HepG2 (cell line): Measurements from ENCODE around the gene HNF1B. TPM values are rescaled to one million over a fixed set of nuclear protein-coding genes. Genes with fewer than 3 reads are reported as not detected.

Source experiments
- CHD4 ChIP-seq: fragments of 200-600 bp; sonication (generic); IDR thresholded peaks from 2 replicates; pipeline ENCODE4 v1.7.0; 2017; ENCODE audit warnings: mild to moderate bottlenecking, low read length, borderline replicate concordance
- KLF13 ChIP-seq: sonication (generic); formaldehyde crosslinking; IDR thresholded peaks from 2 replicates; pipeline ENCODE4 v1.4.0; 2020; ENCODE audit warnings: mild to moderate bottlenecking, missing genetic modification reagents
- MEIS2 ChIP-seq: sonication (generic); formaldehyde crosslinking; IDR thresholded peaks from 2 replicates; pipeline ENCODE4 v1.9.0; 2021; ENCODE audit warnings: mild to moderate bottlenecking, missing genetic modification reagents
- NR2F1 ChIP-seq, 2 experiments: fragments of 450-650 bp in 1 of 2; formaldehyde crosslinking in 1 of 2; IDR thresholded peaks; 2 replicates each; pipeline versions ENCODE4 v1.5.0 to v1.6.1; 2016 to 2020; ENCODE audit warnings: mild to moderate bottlenecking in 1 of 2, missing compliant biosample characterization in 1 of 2, missing genetic modification reagents in 1 of 2, moderate library complexity in 1 of 2
- POGZ ChIP-seq: sonication (generic); formaldehyde crosslinking; IDR thresholded peaks from 2 replicates; pipeline ENCODE4 v1.4.0; 2020; ENCODE audit warnings: mild to moderate bottlenecking, missing genetic modification reagents
- POLR2AphosphoS2 ChIP-seq: IDR thresholded peaks from 2 replicates; pipeline ENCODE4 v1.6.1; 2011; ENCODE audit warnings: low read depth, low read length, improper control_type of control experiment
- RFX1 ChIP-seq: fragments of 450-650 bp; IDR thresholded peaks from 2 replicates; pipeline ENCODE4 v1.6.1; 2017
- RXRB ChIP-seq: IDR thresholded peaks from 2 replicates; pipeline ENCODE4 v1.6.1; 2016; ENCODE audit warnings: borderline replicate concordance, missing genetic modification reagents, missing compliant biosample characterization
- SMARCE1 ChIP-seq: fragments of 450-650 bp; IDR thresholded peaks from 2 replicates; pipeline ENCODE4 v1.6.1; 2017; ENCODE audit warnings: borderline replicate concordance
- SRSF4 ChIP-seq: fragments of 200-400 bp; formaldehyde crosslinking; IDR thresholded peaks from one replicate; pipeline ENCODE4 v1.6.1; 2018; ENCODE audit warnings: mild to moderate bottlenecking, low read depth, low read length, moderate library complexity; ENCODE audit not compliant: poor library complexity, severe bottlenecking
- ZBTB42 ChIP-seq: sonication (generic); formaldehyde crosslinking; IDR thresholded peaks from 2 replicates; pipeline ENCODE4 v1.5.0; 2020; ENCODE audit warnings: mild to moderate bottlenecking, missing genetic modification reagents
- ZFP37 ChIP-seq: sonication (generic); formaldehyde crosslinking; IDR thresholded peaks from 2 replicates; pipeline ENCODE4 v1.4.0; 2020; ENCODE audit warnings: missing genetic modification reagents, borderline replicate concordance
- ZMYM3 ChIP-seq: sonication (generic); formaldehyde crosslinking; IDR thresholded peaks from 2 replicates; pipeline ENCODE4 v1.5.1; 2020; ENCODE audit warnings: mild to moderate bottlenecking, missing genetic modification reagents
- ZNF124 ChIP-seq: sonication (generic); formaldehyde crosslinking; IDR thresholded peaks from 2 replicates; pipeline ENCODE4 v1.4.0; 2020; ENCODE audit warnings: missing genetic modification reagents
- ZNF136 ChIP-seq: sonication (generic); formaldehyde crosslinking; IDR thresholded peaks from 2 replicates; pipeline ENCODE4 v1.8.1; 2022; ENCODE audit warnings: low read depth, mild to moderate bottlenecking, moderate library complexity, missing genetic modification reagents
- ZNF282 ChIP-seq: fragments of 450-650 bp; IDR thresholded peaks from 2 replicates; pipeline ENCODE4 v1.6.1; 2018; ENCODE audit not compliant: partially characterized antibody
- ZNF331 ChIP-seq: sonication (generic); formaldehyde crosslinking; IDR thresholded peaks from 2 replicates; pipeline ENCODE4 v1.4.0; 2020; ENCODE audit warnings: missing genetic modification reagents
- ZNF44 ChIP-seq: sonication (generic); formaldehyde crosslinking; IDR thresholded peaks from 2 replicates; pipeline ENCODE4 v1.5.1; 2020; ENCODE audit warnings: mild to moderate bottlenecking, missing genetic modification reagents
- ZNF570 ChIP-seq: sonication (generic); formaldehyde crosslinking; IDR thresholded peaks from 2 replicates; pipeline ENCODE4 v1.4.0; 2020; ENCODE audit warnings: mild to moderate bottlenecking, missing genetic modification reagents, borderline replicate concordance
- ZNF746 ChIP-seq: sonication (generic); formaldehyde crosslinking; IDR thresholded peaks from 2 replicates; pipeline ENCODE4 v1.8.0; 2022; ENCODE audit warnings: mild to moderate bottlenecking, missing genetic modification reagents
- ZSCAN30 ChIP-seq: sonication (generic); formaldehyde crosslinking; IDR thresholded peaks from 2 replicates; pipeline ENCODE4 v1.5.0; 2020; ENCODE audit warnings: mild to moderate bottlenecking, missing genetic modification reagents
- polyA plus RNA-seq, 8 experiments: library from polyadenylated mRNA; depleted of rRNA in 3 of 8; stranded (reverse) in 7 of 8; unstranded in 1 of 8; fragments of >200 nt; fragmentation: Illumina TruSeq in 4 of 8; extraction: Trizol in 4 of 8; gene quantifications; 2 replicates each; pipeline versions ENCODE4 v1.2.1 to v1.2.3, GENCODE V29; 2011 to 2016; ENCODE audit warnings: low read depth in 4 of 8, missing spikeins in 1 of 8, mixed read lengths in 1 of 8; ENCODE audit not compliant: insufficient read depth in 1 of 8
- total RNA-seq, 5 experiments: library from RNA; depleted of rRNA; stranded (reverse); fragments of >200 nt; fragmentation: Illumina TruSeq; extraction: Trizol; gene quantifications; 2 replicates each; pipeline ENCODE4 v1.2.3, GENCODE V29; 2016; ENCODE audit warnings: low read depth in 1 of 5
- TF ChIP-seq, protein P1 (sequence below): sonication (generic); formaldehyde crosslinking; IDR thresholded peaks from 2 replicates; pipeline ENCODE4 v1.5.1; 2020; ENCODE audit warnings: mild to moderate bottlenecking, missing genetic modification reagents, moderate library complexity
- TF ChIP-seq, protein P2 (sequence below): sonication (generic); formaldehyde crosslinking; IDR thresholded peaks from 2 replicates; pipeline ENCODE4 v1.5.1; 2020; ENCODE audit warnings: mild to moderate bottlenecking, missing genetic modification reagents, borderline replicate concordance
- TF ChIP-seq, protein P3 (sequence below): sonication (generic); formaldehyde crosslinking; IDR thresholded peaks from 2 replicates; pipeline ENCODE4 v1.5.1; 2020; ENCODE audit warnings: missing genetic modification reagents, mild to moderate bottlenecking, borderline replicate concordance

The HNF1B gene
- total and polyA plus RNA-seq, 2 of the 13 experiments (the other 11 are each of a cell fraction or from before 2014, with no cell fraction given) = 1.9 to 5.3 TPM

DNA sequence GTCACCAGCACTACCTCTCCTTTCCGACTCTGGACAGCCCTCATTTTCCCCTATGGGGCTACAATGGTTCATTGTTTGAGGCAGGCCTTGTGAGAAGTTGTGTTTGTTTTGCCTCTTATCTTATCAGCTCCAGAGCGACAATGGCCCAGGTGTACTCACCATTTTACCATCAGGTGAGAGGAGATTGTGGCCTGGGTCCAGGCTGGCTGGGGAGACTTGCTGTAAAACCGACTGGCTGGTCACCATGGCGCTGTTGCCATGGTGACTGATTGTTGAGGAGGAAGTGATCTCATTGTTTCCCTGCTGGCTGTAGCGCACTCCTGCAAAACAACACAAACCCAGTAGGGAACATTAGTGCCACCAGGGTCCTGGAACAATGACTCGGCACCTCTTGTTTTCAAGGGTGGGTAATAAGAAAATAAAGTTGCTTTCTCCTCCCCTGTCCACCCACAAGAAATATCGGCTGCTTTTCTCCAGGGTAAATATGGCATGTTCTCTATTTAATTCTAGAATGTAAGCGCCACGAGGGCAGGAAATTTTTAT lies 34.4 kb downstream of the HNF1B start (continued):
- TF ChIP-seq, protein P1, sequence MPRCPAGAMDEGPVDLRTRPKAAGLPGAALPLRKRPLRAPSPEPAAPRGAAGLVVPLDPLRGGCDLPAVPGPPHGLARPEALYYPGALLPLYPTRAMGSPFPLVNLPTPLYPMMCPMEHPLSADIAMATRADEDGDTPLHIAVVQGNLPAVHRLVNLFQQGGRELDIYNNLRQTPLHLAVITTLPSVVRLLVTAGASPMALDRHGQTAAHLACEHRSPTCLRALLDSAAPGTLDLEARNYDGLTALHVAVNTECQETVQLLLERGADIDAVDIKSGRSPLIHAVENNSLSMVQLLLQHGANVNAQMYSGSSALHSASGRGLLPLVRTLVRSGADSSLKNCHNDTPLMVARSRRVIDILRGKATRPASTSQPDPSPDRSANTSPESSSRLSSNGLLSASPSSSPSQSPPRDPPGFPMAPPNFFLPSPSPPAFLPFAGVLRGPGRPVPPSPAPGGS = no peak
- TF ChIP-seq RFX1 (peak; percentile 94), NR2F1 (CRISPR knock-in tag; IDR thresholded peaks at IDR 0.05) (no peak), ZNF124 (no peak), ZNF44 (CRISPR knock-in tag) (0 out of 2 replicates have a peak, but pooled peaks have one; percentile 57), SMARCE1 (no peak), ZNF136 (CRISPR knock-in tag) (0 out of 2 replicates have a peak, but pooled peaks have one; percentile 47), MEIS2 (CRISPR knock-in tag) (no peak), KLF13 (CRISPR knock-in tag) (no peak), ZFP37 (no peak), RXRB (peak; percentile 73; the same call in 1 of the 2 replicates), ZNF746 (no peak), ZBTB42 (CRISPR knock-in tag) (no peak), ZNF570 (CRISPR knock-in tag) (no peak), SRSF4 (no peak), ZNF282 (no peak), POLR2AphosphoS2 (no peak), ZNF331 (peak; percentile 73), POGZ (CRISPR knock-in tag) (peak; percentile 18; the same call in 1 of the 2 replicates), CHD4 (peak; percentile 90; the same call in 1 of the 2 replicates), ZMYM3 (0 out of 2 replicates have a peak, but pooled peaks have one; percentile 44), ZSCAN30 (CRISPR knock-in tag) (no peak)
- TF ChIP-seq, protein P2, sequence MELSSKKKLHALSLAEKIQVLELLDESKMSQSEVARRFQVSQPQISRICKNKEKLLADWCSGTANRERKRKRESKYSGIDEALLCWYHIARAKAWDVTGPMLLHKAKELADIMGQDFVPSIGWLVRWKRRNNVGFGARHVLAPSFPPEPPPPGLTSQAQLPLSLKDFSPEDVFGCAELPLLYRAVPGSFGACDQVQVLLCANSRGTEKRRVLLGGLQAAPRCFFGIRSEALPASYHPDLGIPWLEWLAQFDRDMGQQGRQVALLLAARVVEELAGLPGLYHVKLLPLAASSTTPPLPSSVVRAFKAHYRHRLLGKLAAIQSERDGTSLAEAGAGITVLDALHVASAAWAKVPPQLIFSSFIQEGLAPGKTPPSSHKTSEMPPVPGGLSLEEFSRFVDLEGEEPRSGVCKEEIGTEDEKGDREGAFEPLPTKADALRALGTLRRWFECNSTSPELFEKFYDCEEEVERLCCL = no peak
- TF ChIP-seq, protein P3, sequence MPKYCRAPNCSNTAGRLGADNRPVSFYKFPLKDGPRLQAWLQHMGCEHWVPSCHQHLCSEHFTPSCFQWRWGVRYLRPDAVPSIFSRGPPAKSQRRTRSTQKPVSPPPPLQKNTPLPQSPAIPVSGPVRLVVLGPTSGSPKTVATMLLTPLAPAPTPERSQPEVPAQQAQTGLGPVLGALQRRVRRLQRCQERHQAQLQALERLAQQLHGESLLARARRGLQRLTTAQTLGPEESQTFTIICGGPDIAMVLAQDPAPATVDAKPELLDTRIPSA = no peak
